HCT116 (cell line): ENCODE data around the gene UNC50. TPM values are rescaled to one million over a fixed set of nuclear protein-coding genes. Genes with fewer than 3 reads are reported as not detected.

Experiments used
- ATAC-seq: fragments of 200-7000 bp; cut with Tn5 transposase; 2 replicates; pipeline ENCODE4 v1.9.1; 2020; ENCODE audit warnings: mild to moderate bottlenecking, moderate library complexity
- BruUV-seq: library from RNA; stranded (reverse); fragments of 400-500 nt; replicated peaks from 2 replicates; lab custom pipeline; 2021; lab: Mats Ljungman, UMichigan
- CTCF ChIA-PET: fragments of 300-600 bp; sonication (Branson Sonifier 250); formaldehyde crosslinking; loops from one replicate; lab custom pipeline; 2021; ENCODE audit warnings: antibody characterized with exemption; lab: Charles Lee
- POLR2A ChIA-PET: fragments of 300-600, 350-600 bp; sonication (Branson Sonifier 250); formaldehyde crosslinking; loops from one replicate; lab custom pipeline; 2021; ENCODE audit warnings: antibody characterized with exemption; lab: Charles Lee
- RAD21 ChIA-PET, 2 experiments: fragments of 300-600 bp; sonication (Branson Sonifier 250); formaldehyde crosslinking; loops; one replicate each; lab custom pipeline; 2023; ENCODE audit warnings: low total read pairs in 2 of 2; ENCODE audit not compliant: uncharacterized antibody in 2 of 2, unreplicated experiment in 2 of 2, low non-redundant PET in 1 of 2; lab: Charles Lee
- DNase-seq: peaks from one replicate; pipeline ENCODE4 v3.0.0-alpha.2; 2010; ENCODE audit warnings: low read depth, low spot score
- H2AFZ ChIP-seq: fragments of 200-600 bp; shearing (Covaris generic), sonication (generic); 2 replicates; pipeline ENCODE4 v1.6.1; 2017; ENCODE audit warnings: low read depth, mixed run types, mixed read lengths, antibody characterized with exemption, low read length; ENCODE audit not compliant: poor library complexity, severe bottlenecking
- H3K27ac ChIP-seq: 2 replicates; pipeline ENCODE4 v1.5.1; 2012; ENCODE audit warnings: low read depth, low read length
- H3K27me3 ChIP-seq: fragments of 200-600 bp; sonication (generic); 2 replicates; pipeline ENCODE4 v1.6.1; 2016; ENCODE audit warnings: mixed run types, low read length, mixed read lengths; ENCODE audit not compliant: insufficient read depth
- H3K36me3 ChIP-seq, 2 experiments: fragments of 200-500 bp in 1 of 2; fragments of 200-600 bp in 1 of 2; sonication (Bioruptor generic) in 1 of 2; sonication (generic) in 1 of 2; 2 replicates each; pipeline versions ENCODE4 v1.5.1 to v1.6.1; 2014 to 2016; ENCODE audit warnings: low read length in 2 of 2, inconsistent platforms in 1 of 2, mixed read lengths in 1 of 2, mixed run types in 1 of 2; ENCODE audit not compliant: insufficient read depth in 2 of 2, control insufficient read depth in 1 of 2
- H3K4me1 ChIP-seq, 2 experiments: fragments of 200-600 bp in 1 of 2; sonication (generic) in 1 of 2; 2 replicates each; pipeline versions ENCODE4 v1.5.1 to v1.6.1; 2012 to 2017; ENCODE audit warnings: low read length in 2 of 2, inconsistent platforms in 1 of 2, mild to moderate bottlenecking in 1 of 2, mixed read lengths in 1 of 2, mixed run types in 1 of 2, moderate library complexity in 1 of 2; ENCODE audit not compliant: insufficient read depth in 2 of 2, control insufficient read depth in 1 of 2
- H3K4me2 ChIP-seq: fragments of 200-600 bp; sonication (generic); 2 replicates; pipeline ENCODE4 v1.6.1; 2017; ENCODE audit warnings: mixed run types, low read length, mixed read lengths
- H3K4me3 ChIP-seq, 2 experiments: fragments of 200-600 bp in 1 of 2; sonication (generic) in 1 of 2; replicated peaks in 1 of 2; 2 replicates each; pipeline ENCODE4 v1.5.1; 2011 to 2016; ENCODE audit warnings: low read length in 2 of 2, control low read depth in 1 of 2, low read depth in 1 of 2, mild to moderate bottlenecking in 1 of 2, mixed read lengths in 1 of 2, mixed run types in 1 of 2
- H3K79me2 ChIP-seq: fragments of 200-600 bp; sonication (generic); 2 replicates; pipeline ENCODE4 v1.6.1; 2017; ENCODE audit warnings: mild to moderate bottlenecking, mixed run types, low read length, moderate library complexity, mixed read lengths; ENCODE audit not compliant: insufficient read depth
- H3K9ac ChIP-seq: fragments of 200-600 bp; sonication (generic); 2 replicates; pipeline ENCODE4 v1.6.1; 2016; ENCODE audit warnings: low read length, mixed read lengths
- H3K9me2 ChIP-seq: fragments of 200-600 bp; sonication (generic), shearing (Covaris generic); 2 replicates; pipeline ENCODE4 v1.6.1; 2017; ENCODE audit warnings: mixed run types, mild to moderate bottlenecking, moderate library complexity; ENCODE audit not compliant: insufficient read depth
- H3K9me3 ChIP-seq, 2 experiments: fragments of 200-500 bp in 1 of 2; fragments of 200-600 bp in 1 of 2; sonication (Bioruptor generic) in 1 of 2; sonication (generic) in 1 of 2; 2 replicates each; pipeline ENCODE4 v1.6.1; 2014 to 2017; ENCODE audit warnings: low read length in 2 of 2, mixed read lengths in 2 of 2, inconsistent platforms in 1 of 2, low read depth in 1 of 2, mild to moderate bottlenecking in 1 of 2, mixed run types in 1 of 2, moderate library complexity in 1 of 2; ENCODE audit not compliant: control insufficient read depth in 1 of 2, insufficient read depth in 1 of 2
- H4K20me1 ChIP-seq: fragments of 200-600 bp; sonication (generic), shearing (Covaris generic); 2 replicates; pipeline ENCODE4 v1.6.1; 2017; ENCODE audit warnings: mixed run types, mild to moderate bottlenecking, moderate library complexity; ENCODE audit not compliant: insufficient read depth
- ATF3 ChIP-seq: IDR thresholded peaks from 2 replicates; pipeline ENCODE4 v1.6.1; 2012
- CBX3 ChIP-seq: IDR thresholded peaks from 2 replicates; pipeline ENCODE4 v1.6.1; 2012; ENCODE audit warnings: low read depth
- CTCF ChIP-seq, 3 experiments: fragments of 200-600 bp in 1 of 3; sonication (generic) in 1 of 3; IDR thresholded peaks in 2 of 3; conservative IDR thresholded peaks in 1 of 3; 2 replicates each; pipeline ENCODE4 v1.5.1; 2012 to 2017; ENCODE audit warnings: low read depth in 2 of 3, low read length in 2 of 3, antibody characterized with exemption in 1 of 3, borderline replicate concordance in 1 of 3, control low read depth in 1 of 3, mild to moderate bottlenecking in 1 of 3, mixed read lengths in 1 of 3, mixed run types in 1 of 3, moderate library complexity in 1 of 3; ENCODE audit not compliant: insufficient read depth in 1 of 3
- EGR1 ChIP-seq: IDR thresholded peaks from 2 replicates; pipeline ENCODE4 v1.6.1; 2012; ENCODE audit warnings: low read depth
- EZH2 ChIP-seq: fragments of 200-600 bp; sonication (generic); IDR thresholded peaks from 2 replicates; pipeline ENCODE4 v1.6.1; 2017; ENCODE audit warnings: antibody characterized with exemption, mixed run types
- EZH2phosphoT487 ChIP-seq: fragments of 200-600 bp; IDR thresholded peaks from 2 replicates; pipeline ENCODE4 v1.6.1; 2018; ENCODE audit warnings: antibody characterized with exemption, borderline replicate concordance
- JUND ChIP-seq: IDR thresholded peaks from 2 replicates; pipeline ENCODE4 v1.6.1; 2012
- MAX ChIP-seq: IDR thresholded peaks from 2 replicates; pipeline ENCODE4 v1.6.1; 2012
- POLR2AphosphoS5 ChIP-seq: IDR thresholded peaks from 2 replicates; pipeline ENCODE4 v1.6.1; 2011; ENCODE audit warnings: mild to moderate bottlenecking, low read depth, low read length, moderate library complexity
- SIN3A ChIP-seq: IDR thresholded peaks from 2 replicates; pipeline ENCODE4 v1.6.1; 2012; ENCODE audit warnings: low read depth
- SRF ChIP-seq: IDR thresholded peaks from 2 replicates; pipeline ENCODE4 v1.6.1; 2012; ENCODE audit warnings: low read depth
- TCF7L2 ChIP-seq: IDR thresholded peaks from 2 replicates; pipeline ENCODE4 v1.7.0; 2011; ENCODE audit warnings: borderline replicate concordance, inconsistent platforms; ENCODE audit not compliant: insufficient read depth, insufficient read length; ENCODE audit errors: extremely low read depth
- YY1 ChIP-seq: IDR thresholded peaks from 2 replicates; pipeline ENCODE4 v1.6.1; 2011; ENCODE audit warnings: low read length, low read depth, moderate library complexity, mild to moderate bottlenecking; ENCODE audit not compliant: insufficient replicate concordance; ENCODE audit errors: extremely low read depth
- ZBTB33 ChIP-seq: IDR thresholded peaks from 2 replicates; pipeline ENCODE4 v1.6.1; 2011; ENCODE audit warnings: mild to moderate bottlenecking, low read length, moderate library complexity; ENCODE audit not compliant: insufficient replicate concordance; ENCODE audit errors: extremely low read depth
- ZFX ChIP-seq: fragments of 450-650 bp; IDR thresholded peaks from 2 replicates; pipeline ENCODE4 v1.6.1; 2017
- ZNF274 ChIP-seq: fragments of 200-500 bp; sonication (Bioruptor generic); IDR thresholded peaks from 2 replicates; pipeline ENCODE4 v1.6.1; 2014; ENCODE audit warnings: mild to moderate bottlenecking, low read depth, low read length, inconsistent platforms
- intact Hi-C: fragments of 100-400 bp; cut with micrococcal nuclease; formaldehyde crosslinking; loops from 2 replicates; pipeline ENCODE4 v1.10.0; 2022
- total RNA-seq: library from RNA; stranded (reverse); gene quantifications from one replicate; pipeline ENCODE4 v1.2.1, GENCODE V29; 2021; ENCODE audit not compliant: unreplicated experiment

Gene UNC50
- total RNA-seq, 1 experiment from 2014 or later, result 33.0 TPM

- POLR2A ChIA-PET, result no interaction called here
- no peak for ATAC-seq
Measured at GRCh38 chr2:98656800-98657199, 48.4 kb downstream of the UNC50 start.

More at GRCh38 chr2:98656800-98657199, 48.4 kb downstream of the UNC50 start:
- no peak overlapping the region for H2AFZ ChIP-seq
- H3K9me2 ChIP-seq, result no peaks in the 10 kb centered on the region
- CTCF ChIA-PET, result no interaction called here
- TF ChIP-seq EZH2phosphoT487 (no peak), MAX (no peak), ATF3 (no peak), POLR2AphosphoS5 (no peak), ZNF274 (no peak), SIN3A (no peak), ZBTB33 (no peak), JUND (no peak), EZH2 (no peak), TCF7L2 (no peak), YY1 (no peak), CTCF (IDR thresholded peaks at IDR 0.05 in 2 of 3, conservative IDR thresholded peaks at IDR 0.05 in 1 of 3; ENCODE audit: borderline replicate concordance in 1 of 3, insufficient read depth in 1 of 3, low read depth in 2 of 3, low read length in 2 of 3) (no peak), EGR1 (no peak), CBX3 (no peak), ZFX (no peak), SRF (no peak)
- TF ChIP-seq, all 23 proteins: peak for 0
- H3K4me1 ChIP-seq, result no peaks in the 10 kb centered on the region
- no peak overlapping the region for H3K27ac ChIP-seq
- no peaks in the 10 kb centered on the region for H4K20me1 ChIP-seq
- H3K27me3 ChIP-seq, result no peaks in the 10 kb centered on the region
- intact Hi-C loops, result no loop called here
- RAD21 ChIA-PET, result no interaction called here
- H3K79me2 ChIP-seq, result no peaks in the 10 kb centered on the region
- H3K9me3 ChIP-seq, result no peaks in the 10 kb centered on the region
- no peak overlapping the region for H3K9ac ChIP-seq
- H3K4me2 ChIP-seq, result no peak overlapping the region
- no peak for DNase-seq
- H3K4me3 ChIP-seq, result no peak overlapping the region
- no peaks in the 10 kb centered on the region for H3K36me3 ChIP-seq
- BruUV-seq, result no TSS peak
